K562 (cell line): ENCODE measurements around the gene MAN1A1. TPM values are rescaled to one million over a fixed set of nuclear protein-coding genes. Genes with fewer than 3 reads are reported as not detected.
A peak's percentile ranks its signal among the peaks of the same experiment; 100 is the strongest.

Source experiments
- CBX3 ChIP-seq, 2 experiments: IDR thresholded peaks; 1 replicate in 1 of 2; 2 replicates in 1 of 2; pipeline ENCODE4 v1.6.1; 2012; ENCODE audit warnings: inconsistent platforms in 2 of 2, low read length in 2 of 2, borderline replicate concordance in 1 of 2, control low read depth in 1 of 2
- CC2D1A ChIP-seq: fragments of 450-650 bp; IDR thresholded peaks from 2 replicates; pipeline ENCODE4 v1.6.1; 2017; ENCODE audit warnings: mild to moderate bottlenecking
- CTCF ChIP-seq, 3 experiments: IDR thresholded peaks in 2 of 3; conservative IDR thresholded peaks in 1 of 3; 2 replicates each; pipeline ENCODE4 v1.5.1; 2011 to 2012; ENCODE audit warnings: low read length in 3 of 3, mild to moderate bottlenecking in 3 of 3, control low read depth in 2 of 3, improper control_type of control experiment in 1 of 3, inconsistent platforms in 1 of 3, low read depth in 1 of 3, mixed read lengths in 1 of 3, moderate library complexity in 1 of 3; ENCODE audit not compliant: insufficient read depth in 2 of 3
- E2F8 ChIP-seq: fragments of 450-650 bp; IDR thresholded peaks from 2 replicates; pipeline ENCODE4 v1.7.1; 2018; ENCODE audit warnings: mild to moderate bottlenecking, low read depth; ENCODE audit not compliant: partially characterized antibody
- GATAD2B ChIP-seq: fragments of 450-650 bp; IDR thresholded peaks from 2 replicates; pipeline ENCODE4 v1.6.1; 2017; ENCODE audit warnings: mild to moderate bottlenecking, borderline replicate concordance
- MEF2D ChIP-seq: conservative IDR thresholded peaks from 2 replicates; pipeline ENCODE4 v1.6.1; 2016; ENCODE audit warnings: low read depth, missing genetic modification characterization, missing compliant biosample characterization
- NCOA1 ChIP-seq: fragments of 450-650 bp; IDR thresholded peaks from 2 replicates; pipeline ENCODE4 v1.6.1; 2016; ENCODE audit warnings: low read depth
- NELFE ChIP-seq: IDR thresholded peaks from 2 replicates; pipeline ENCODE4 v1.6.1; 2011; ENCODE audit warnings: mild to moderate bottlenecking; ENCODE audit not compliant: insufficient read depth, insufficient read length
- PHB ChIP-seq: fragments of 250-450 bp; sonication (Bioruptor Pico); IDR thresholded peaks from 2 replicates; pipeline ENCODE4 v1.5.0; 2021
- PHF20 ChIP-seq: fragments of 450-650 bp; IDR thresholded peaks from 2 replicates; pipeline ENCODE4 v1.6.1; 2018; ENCODE audit not compliant: partially characterized antibody
- RBM15 ChIP-seq: fragments of 200-400 bp; formaldehyde crosslinking; IDR thresholded peaks from 2 replicates; pipeline ENCODE4 v1.6.1; 2018; ENCODE audit warnings: mild to moderate bottlenecking, low read length, moderate library complexity; ENCODE audit not compliant: insufficient read depth
- RBM34 ChIP-seq: fragments of 200-400 bp; formaldehyde crosslinking; IDR thresholded peaks from 2 replicates; pipeline ENCODE4 v1.6.1; 2018; ENCODE audit warnings: low read length, borderline replicate concordance; ENCODE audit not compliant: insufficient read depth
- RHOXF2B ChIP-seq: fragments of 250-450 bp; sonication (Bioruptor Pico); conservative IDR thresholded peaks from 2 replicates; pipeline ENCODE4 v1.5.1; 2021
- SRSF7 ChIP-seq: fragments of 200-400 bp; formaldehyde crosslinking; optimal IDR thresholded peaks from 2 replicates; pipeline ENCODE3; 2017; ENCODE audit warnings: mild to moderate bottlenecking, low read depth, low read length
- TBL1XR1 ChIP-seq, 2 experiments: IDR thresholded peaks; 2 replicates each; pipeline ENCODE4 v1.6.1; 2012; ENCODE audit warnings: improper control_type of control experiment in 2 of 2, low read length in 2 of 2, mild to moderate bottlenecking in 1 of 2
- TRIM28 ChIP-seq: fragments of 450-650 bp; IDR thresholded peaks from 2 replicates; pipeline ENCODE4 v1.6.1; 2017
- U2AF1 ChIP-seq: fragments of 200-400 bp; formaldehyde crosslinking; optimal IDR thresholded peaks from 2 replicates; pipeline ENCODE3; 2017; ENCODE audit warnings: mild to moderate bottlenecking, low read depth, low read length, moderate library complexity
- ZNF12 ChIP-seq: sonication (generic); formaldehyde crosslinking; IDR thresholded peaks from 2 replicates; pipeline ENCODE4 v1.4.0; 2020; ENCODE audit warnings: mild to moderate bottlenecking, missing genetic modification reagents
- ZNF134 ChIP-seq: fragments of 250-450 bp; sonication (Bioruptor Pico); conservative IDR thresholded peaks from 2 replicates; pipeline ENCODE4 v1.4.0; 2020
- ZNF830 ChIP-seq: fragments of 250-450 bp; sonication (Bioruptor Pico); IDR thresholded peaks from 2 replicates; pipeline ENCODE4 v1.5.0; 2021; ENCODE audit warnings: mild to moderate bottlenecking
- polyA plus RNA-seq, 8 experiments: library from polyadenylated mRNA; depleted of rRNA in 4 of 8; stranded (reverse) in 5 of 8; unstranded in 3 of 8; fragments of >200 nt; fragmentation: Nextera tagmentation in 2 of 8; fragmentation: Illumina TruSeq in 1 of 8; extraction: Ambion mirVana in 2 of 8; extraction: Trizol in 1 of 8; gene quantifications; 2 replicates each; pipeline versions ENCODE4 v1.2.1 to v1.2.3, GENCODE V29; 2011 to 2014; ENCODE audit warnings: inconsistent platforms in 1 of 8, missing spikeins in 1 of 8
- total RNA-seq, 7 experiments: library from RNA; depleted of rRNA in 6 of 7; stranded (reverse); fragments of >200 nt in 6 of 7; fragmentation: Illumina TruSeq in 2 of 7; extraction: Trizol in 2 of 7; gene quantifications; 2 replicates each; pipeline versions ENCODE4 v1.2.1 to v1.2.3, GENCODE V29; 2011 to 2021; ENCODE audit warnings: low replicate concordance in 1 of 7
- TF ChIP-seq, protein P1 (sequence below): fragments of 450-650 bp; IDR thresholded peaks from 2 replicates; pipeline ENCODE4 v1.6.1; 2016; ENCODE audit warnings: borderline replicate concordance
- TF ChIP-seq, protein P2 (sequence below): IDR thresholded peaks from 2 replicates; pipeline ENCODE4 v1.6.1; 2011; ENCODE audit not compliant: insufficient read length; ENCODE audit errors: extremely low read depth

The MAN1A1 gene
- total and polyA plus RNA-seq, 9 of the 15 experiments (the other 6 are each of a cell fraction or from before 2014, with no cell fraction given), result 24.5 to 78.4 (median 59.7) TPM

GRCh38 chr6:119349361-119350201, at the start of gene MAN1A1 (continued):
- TF ChIP-seq, protein P1, sequence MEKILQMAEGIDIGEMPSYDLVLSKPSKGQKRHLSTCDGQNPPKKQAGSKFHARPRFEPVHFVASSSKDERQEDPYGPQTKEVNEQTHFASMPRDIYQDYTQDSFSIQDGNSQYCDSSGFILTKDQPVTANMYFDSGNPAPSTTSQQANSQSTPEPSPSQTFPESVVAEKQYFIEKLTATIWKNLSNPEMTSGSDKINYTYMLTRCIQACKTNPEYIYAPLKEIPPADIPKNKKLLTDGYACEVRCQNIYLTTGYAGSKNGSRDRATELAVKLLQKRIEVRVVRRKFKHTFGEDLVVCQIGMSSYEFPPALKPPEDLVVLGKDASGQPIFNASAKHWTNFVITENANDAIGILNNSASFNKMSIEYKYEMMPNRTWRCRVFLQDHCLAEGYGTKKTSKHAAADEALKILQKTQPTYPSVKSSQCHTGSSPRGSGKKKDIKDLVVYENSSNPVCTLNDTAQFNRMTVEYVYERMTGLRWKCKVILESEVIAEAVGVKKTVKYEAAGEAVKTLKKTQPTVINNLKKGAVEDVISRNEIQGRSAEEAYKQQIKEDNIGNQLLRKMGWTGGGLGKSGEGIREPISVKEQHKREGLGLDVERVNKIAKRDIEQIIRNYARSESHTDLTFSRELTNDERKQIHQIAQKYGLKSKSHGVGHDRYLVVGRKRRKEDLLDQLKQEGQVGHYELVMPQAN, result peak; percentile 70; the same call in 1 of the 2 replicates
- TF ChIP-seq PHF20 (peak; percentile 53), CBX3 (IDR thresholded peaks at IDR 0.05; ENCODE audit: borderline replicate concordance in 1 of 2, low read length in 2 of 2) (no peak), U2AF1 (peak; percentile 14), TRIM28 (no peak), NCOA1 (no peak), ZNF134 (no peak), PHB (CRISPR knock-in tag) (no peak), SRSF7 (no peak), RHOXF2B (CRISPR knock-in tag) (no peak), ZNF12 (CRISPR knock-in tag) (no peak), NELFE (no peak), RBM15 (no peak), CC2D1A (no peak), CTCF (IDR thresholded peaks at IDR 0.05 in 2 of 3, conservative IDR thresholded peaks at IDR 0.05 in 1 of 3; ENCODE audit: insufficient read depth in 2 of 3, low read depth in 1 of 3, low read length in 3 of 3) (peak in 2 of 3 experiments; percentile 28 to 47; a peak in 2 of 6 replicates), MEF2D (no peak), RBM34 (no peak), TBL1XR1 (IDR thresholded peaks at IDR 0.05; ENCODE audit: low read length in 2 of 2) (no peak), E2F8 (no peak), ZNF830 (CRISPR knock-in tag) (no peak), GATAD2B (peak; percentile 77; the same call in 1 of the 2 replicates)
- TF ChIP-seq, protein P2, sequence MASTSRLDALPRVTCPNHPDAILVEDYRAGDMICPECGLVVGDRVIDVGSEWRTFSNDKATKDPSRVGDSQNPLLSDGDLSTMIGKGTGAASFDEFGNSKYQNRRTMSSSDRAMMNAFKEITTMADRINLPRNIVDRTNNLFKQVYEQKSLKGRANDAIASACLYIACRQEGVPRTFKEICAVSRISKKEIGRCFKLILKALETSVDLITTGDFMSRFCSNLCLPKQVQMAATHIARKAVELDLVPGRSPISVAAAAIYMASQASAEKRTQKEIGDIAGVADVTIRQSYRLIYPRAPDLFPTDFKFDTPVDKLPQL, result no peak
